Testis (tissue), 3 donors: Measurements from ENCODE around the gene ADAMTS20. TPM values are rescaled to one million over a fixed set of nuclear protein-coding genes. Genes with fewer than 3 reads are reported as not detected.

Source experiments
- DNase-seq: peaks from one replicate; pipeline ENCODE4 v3.0.0-alpha.2; 2019
- H3K27ac ChIP-seq, 2 donors: fragments of 200-600 bp; sonication (generic); one replicate each; pipeline ENCODE4 v1.5.1; 2019
- H3K27me3 ChIP-seq: fragments of 200-600 bp; sonication (generic); one replicate; pipeline ENCODE4 v1.5.1; 2019
- H3K36me3 ChIP-seq: fragments of 200-600 bp; sonication (generic); one replicate; pipeline ENCODE4 v1.5.1; 2017; ENCODE audit warnings: low read depth; ENCODE audit errors: missing control alignments
- H3K4me1 ChIP-seq: fragments of 200-600 bp; sonication (generic); one replicate; pipeline ENCODE4 v1.5.1; 2019
- H3K4me3 ChIP-seq, 2 donors: fragments of 200-600 bp; sonication (generic); one replicate each; pipeline ENCODE4 v1.5.1; 2017 to 2019
- H3K9me3 ChIP-seq: fragments of 200-600 bp; sonication (generic); one replicate; pipeline ENCODE4 v1.5.1; 2017
- POLR2A ChIP-seq: fragments of 450-650 bp; IDR thresholded peaks from one replicate; pipeline ENCODE4 v1.6.1; 2017; ENCODE audit warnings: antibody characterized with exemption, mild to moderate bottlenecking, moderate library complexity
- WGBS, 2 donors: methylation state at CpG; one replicate each; pipeline ENCODE4 v1.1.5; 2018; 5-methylcytosine and 5-hydroxymethylcytosine counted together
- intact Hi-C: fragments of 100-400 bp; cut with DNase I; formaldehyde crosslinking; loops from one replicate; pipeline ENCODE4 v1.15.1; 2023; ENCODE audit warnings: low total_unique reads
- polyA plus RNA-seq: library from polyadenylated mRNA; stranded (reverse); fragments of 350-450 nt; fragmentation: Illumina TruSeq; extraction: RNeasy Lipid Tissue Mini Kit (QIAGEN cat#74804); gene quantifications from one replicate; pipeline ENCODE4 v1.2.3, GENCODE V29; 2014; ENCODE audit warnings: low read depth, low replicate concordance; ENCODE audit not compliant: insufficient read depth
- total RNA-seq, 2 donors: library from RNA; depleted of rRNA; stranded (reverse); fragments of >200 nt; gene quantifications; one replicate each; pipeline ENCODE4 v1.2.3, GENCODE V29; 2016
- TF ChIP-seq, protein P1 (sequence below), 3 experiments: fragments of 450-650 bp in 2 of 3; fragments of 200-600 bp in 1 of 3; sonication (generic) in 1 of 3; IDR thresholded peaks; one replicate each; pipeline ENCODE4 v1.5.1; 2016 to 2019; ENCODE audit warnings: antibody characterized with exemption in 3 of 3, mild to moderate bottlenecking in 2 of 3, moderate library complexity in 1 of 3

Gene ADAMTS20
- total and polyA plus RNA-seq, 3 donors from 2014 or later, result 0.26 to 1.5 (median 1.1) TPM

- intact Hi-C loops, result no loop called here
- H3K27me3 ChIP-seq, result no peaks in the 10 kb centered on the region
- 61 to 72% methylated on average over 4 of the region's 4 CpGs for WGBS, 2 donors
- H3K4me3 ChIP-seq, result no peak overlapping the region
- no peak overlapping the region for H3K27ac ChIP-seq
- DNase-seq, result no peak
- H3K36me3 ChIP-seq, result no peaks in the 10 kb centered on the region
- no peaks in the 10 kb centered on the region for H3K4me1 ChIP-seq
- no peak for TF ChIP-seq POLR2A
- TF ChIP-seq, protein P1, sequence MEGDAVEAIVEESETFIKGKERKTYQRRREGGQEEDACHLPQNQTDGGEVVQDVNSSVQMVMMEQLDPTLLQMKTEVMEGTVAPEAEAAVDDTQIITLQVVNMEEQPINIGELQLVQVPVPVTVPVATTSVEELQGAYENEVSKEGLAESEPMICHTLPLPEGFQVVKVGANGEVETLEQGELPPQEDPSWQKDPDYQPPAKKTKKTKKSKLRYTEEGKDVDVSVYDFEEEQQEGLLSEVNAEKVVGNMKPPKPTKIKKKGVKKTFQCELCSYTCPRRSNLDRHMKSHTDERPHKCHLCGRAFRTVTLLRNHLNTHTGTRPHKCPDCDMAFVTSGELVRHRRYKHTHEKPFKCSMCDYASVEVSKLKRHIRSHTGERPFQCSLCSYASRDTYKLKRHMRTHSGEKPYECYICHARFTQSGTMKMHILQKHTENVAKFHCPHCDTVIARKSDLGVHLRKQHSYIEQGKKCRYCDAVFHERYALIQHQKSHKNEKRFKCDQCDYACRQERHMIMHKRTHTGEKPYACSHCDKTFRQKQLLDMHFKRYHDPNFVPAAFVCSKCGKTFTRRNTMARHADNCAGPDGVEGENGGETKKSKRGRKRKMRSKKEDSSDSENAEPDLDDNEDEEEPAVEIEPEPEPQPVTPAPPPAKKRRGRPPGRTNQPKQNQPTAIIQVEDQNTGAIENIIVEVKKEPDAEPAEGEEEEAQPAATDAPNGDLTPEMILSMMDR (IDR thresholded peaks at IDR 0.05), result no peak
- no peaks in the 10 kb centered on the region for H3K9me3 ChIP-seq
These were observed 231.7 kb downstream of the ADAMTS20 start for GRCh38 chr12:43320281-43320680.

GRCh38 chr12:43318021-43318420 is 234.0 kb downstream of the ADAMTS20 start:
- no peaks in the 10 kb centered on the region for H3K4me1 ChIP-seq
- no peak overlapping the region for H3K27ac ChIP-seq
- 91 to 92% methylated on average over 4 of the region's 4 CpGs for WGBS, 2 donors
- DNase-seq, result no peak
- H3K36me3 ChIP-seq, result no peaks in the 10 kb centered on the region
- no peak overlapping the region for H3K4me3 ChIP-seq
- intact Hi-C loops, result no loop called here
- no peaks in the 10 kb centered on the region for H3K9me3 ChIP-seq
- H3K27me3 ChIP-seq, result no peaks in the 10 kb centered on the region
- no peak for TF ChIP-seq POLR2A
- TF ChIP-seq, protein P1 (IDR thresholded peaks at IDR 0.05), result no peak

- intact Hi-C loops, result no loop called here
- Histone ChIP-seq H3K4me1 (no peaks in the 10 kb centered on the region), H3K27me3 (no peaks in the 10 kb centered on the region), H3K27ac (no peak overlapping the region), H3K36me3 (no peaks in the 10 kb centered on the region), H3K9me3 (no peaks in the 10 kb centered on the region), H3K4me3 (no peak overlapping the region)
- WGBS, 2 donors, result 74 to 83% methylated on average over 3 of the region's 3 CpGs
- DNase-seq, result no peak
- TF ChIP-seq, protein P1 (IDR thresholded peaks at IDR 0.05), result no peak
- TF ChIP-seq POLR2A, result no peak
These were observed 234.8 kb downstream of the ADAMTS20 start for GRCh38 chr12:43317156-43317555.

- Histone ChIP-seq H3K27ac (no peak overlapping the region), H3K4me1 (no peaks in the 10 kb centered on the region), H3K4me3 (no peak overlapping the region), H3K36me3 (no peaks in the 10 kb centered on the region), H3K27me3 (no peaks in the 10 kb centered on the region), H3K9me3 (no peaks in the 10 kb centered on the region)
- no peak for DNase-seq
- 57 to 63% methylated on average over 1 of the region's 1 CpG for WGBS, 2 donors
- intact Hi-C loops, result no loop called here
- TF ChIP-seq, protein P1 (IDR thresholded peaks at IDR 0.05), result no peak
- TF ChIP-seq POLR2A, result no peak
These were observed 235.5 kb downstream of the ADAMTS20 start for GRCh38 chr12:43316520-43316919.

- Histone ChIP-seq H3K27ac (no peak overlapping the region), H3K4me3 (no peak overlapping the region), H3K36me3 (no peaks in the 10 kb centered on the region), H3K9me3 (no peaks in the 10 kb centered on the region), H3K4me1 (no peaks in the 10 kb centered on the region), H3K27me3 (no peaks in the 10 kb centered on the region)
- intact Hi-C loops, result no loop called here
- TF ChIP-seq, protein P1 (IDR thresholded peaks at IDR 0.05), result no peak
- no peak for TF ChIP-seq POLR2A
- DNase-seq, result no peak
These were observed 236.0 kb downstream of the ADAMTS20 start for GRCh38 chr12:43315961-43316360.
